ENCODE measurements around the gene RNF141. TPM values are rescaled to one million over a fixed set of nuclear protein-coding genes. Genes with fewer than 3 reads are reported as not detected.

Gene RNF141
- total RNA-seq, 2 experiments from 2014 or later: 17.8 to 18.0 TPM

DNA sequence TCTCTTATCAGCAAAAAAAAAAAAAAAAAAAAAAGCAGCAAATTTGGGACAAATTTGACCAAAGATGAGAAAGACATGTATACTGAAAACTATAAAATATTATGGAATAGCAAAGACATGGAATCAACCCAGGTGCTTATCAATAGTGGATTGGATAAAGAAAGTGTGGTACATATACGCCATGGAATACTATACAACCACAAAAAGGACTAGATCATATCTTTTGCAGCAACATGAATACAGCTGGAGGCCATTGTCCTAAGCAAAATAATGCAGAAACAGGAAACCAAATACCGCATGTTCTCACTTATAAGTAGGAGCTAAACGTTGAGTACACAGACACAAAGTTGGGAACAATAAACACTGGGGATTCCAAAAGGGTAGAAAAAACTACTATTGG is 1.8 kb upstream of the RNF141 start:
- Mint-ChIP-seq H3K4me3 (no peak overlapping the region), H3K9me3 (no peaks in the 10 kb centered on the region), H3K27ac (no peak overlapping the region), H3K27me3 (peaks cover 5% of the 10 kb centered on the region), H3K36me3 (peaks cover 2% of the 10 kb centered on the region), H3K4me1 (peaks cover 16% of the 10 kb centered on the region)
- no peak for DNase-seq

DNA sequence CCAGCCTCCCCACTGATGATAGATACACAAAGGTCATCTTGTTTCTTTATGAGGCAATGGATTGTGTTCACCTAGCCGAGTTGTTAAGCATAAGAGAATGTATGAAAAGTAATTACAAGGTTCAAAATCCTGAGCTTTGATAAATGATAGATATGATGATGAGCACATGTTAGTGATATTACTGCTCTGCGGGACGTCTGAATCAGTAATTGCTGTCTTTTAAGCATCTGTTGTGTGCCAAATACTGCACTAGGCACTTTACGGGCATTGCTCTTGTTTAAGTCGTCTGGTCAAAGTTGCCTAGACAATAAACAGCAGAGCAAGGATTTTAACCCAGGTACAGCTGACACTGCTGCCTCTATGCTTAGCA is 559 bp upstream of the RNF141 start:
- H3K36me3 Mint-ChIP-seq: peaks cover 2% of the 10 kb centered on the region

DNA sequence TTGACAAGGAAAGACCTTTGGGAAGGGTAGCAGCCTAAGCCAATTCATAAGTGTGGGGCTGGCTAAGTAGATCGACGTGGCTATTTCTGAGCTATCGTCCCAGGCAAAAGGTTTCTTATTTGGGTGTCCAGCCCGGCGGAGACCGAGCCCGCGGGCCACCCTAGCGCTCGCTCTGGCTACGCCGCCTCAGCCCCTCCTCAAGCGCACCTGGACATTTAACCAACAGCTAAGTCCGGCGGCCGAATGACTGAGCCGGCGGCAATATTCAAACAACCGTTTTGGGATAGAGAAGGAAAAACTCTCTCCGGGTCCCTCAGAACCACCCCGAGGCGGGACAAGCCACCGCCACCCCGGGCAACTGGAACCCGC is 457 bp downstream of the RNF141 start:
- H3K27ac Mint-ChIP-seq: peak overlapping the region; percentile 83
- H3K9me3 Mint-ChIP-seq: no peaks in the 10 kb centered on the region
- peaks cover 30% of the 10 kb centered on the region for H3K4me1 Mint-ChIP-seq
- no peaks in the 10 kb centered on the region for H3K27me3 Mint-ChIP-seq
- peaks cover 3% of the 10 kb centered on the region for H3K36me3 Mint-ChIP-seq
- peak overlapping the region; percentile 88 for H3K4me3 Mint-ChIP-seq
- no peak for DNase-seq

More for the DNA sequence above, 559 bp upstream of the RNF141 start:
- Mint-ChIP-seq H3K4me1 (peaks cover 21% of the 10 kb centered on the region), H3K4me3 (peak overlapping the region; percentile 88), H3K9me3 (no peaks in the 10 kb centered on the region), H3K27me3 (no peaks in the 10 kb centered on the region), H3K27ac (peak overlapping the region; percentile 44)
- DNase-seq: no peak

DNA sequence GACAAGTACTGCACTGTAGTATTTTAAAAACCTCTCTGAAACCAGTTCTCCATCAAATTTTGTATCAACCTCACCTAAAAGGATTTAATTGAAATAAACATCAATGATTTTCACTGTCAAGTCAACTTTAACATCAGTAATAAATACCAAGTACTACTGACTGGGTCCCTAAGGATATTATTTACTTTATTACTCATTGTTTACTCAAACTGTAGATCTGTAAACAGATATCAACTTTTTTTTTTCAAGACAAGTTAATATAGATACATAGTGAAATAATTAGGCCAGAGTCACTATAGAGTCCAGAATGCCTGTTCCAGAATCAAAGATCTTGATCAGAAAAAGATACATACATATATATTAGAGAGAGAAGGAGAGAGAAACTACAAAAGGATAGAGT is 1.6 kb downstream of the RNF141 start:
- H3K27ac Mint-ChIP-seq: no peak overlapping the region
- H3K9me3 Mint-ChIP-seq: no peaks in the 10 kb centered on the region
- DNase-seq: no peak
- H3K36me3 Mint-ChIP-seq: peaks cover 3% of the 10 kb centered on the region
- H3K4me1 Mint-ChIP-seq: peaks cover 30% of the 10 kb centered on the region
- H3K4me3 Mint-ChIP-seq: peak overlapping the region; percentile 88
- no peaks in the 10 kb centered on the region for H3K27me3 Mint-ChIP-seq

DNA sequence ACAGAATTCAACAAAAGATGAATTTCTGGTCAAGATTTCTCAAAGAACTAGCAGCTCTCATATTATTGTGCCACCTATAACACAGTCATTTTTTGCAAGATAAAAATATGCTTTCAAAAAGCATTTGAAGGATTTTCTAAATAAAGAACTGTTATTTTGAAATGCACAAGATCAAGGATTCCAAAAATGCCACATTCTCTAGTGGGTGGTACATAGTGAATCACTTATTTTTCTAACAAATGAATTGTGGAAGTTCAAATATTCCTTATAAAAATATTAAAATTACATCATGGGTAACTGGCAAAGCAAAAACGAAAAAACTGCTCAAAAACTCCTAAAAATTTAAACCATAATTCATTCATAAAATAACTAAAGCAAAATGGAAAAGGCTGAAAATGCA is 2.1 kb downstream of the RNF141 start:
- Mint-ChIP-seq H3K4me3 (no peak overlapping the region), H3K27me3 (no peaks in the 10 kb centered on the region), H3K36me3 (peaks cover 5% of the 10 kb centered on the region), H3K9me3 (no peaks in the 10 kb centered on the region), H3K27ac (no peak overlapping the region), H3K4me1 (peaks cover 30% of the 10 kb centered on the region)
- no peak for DNase-seq

DNA sequence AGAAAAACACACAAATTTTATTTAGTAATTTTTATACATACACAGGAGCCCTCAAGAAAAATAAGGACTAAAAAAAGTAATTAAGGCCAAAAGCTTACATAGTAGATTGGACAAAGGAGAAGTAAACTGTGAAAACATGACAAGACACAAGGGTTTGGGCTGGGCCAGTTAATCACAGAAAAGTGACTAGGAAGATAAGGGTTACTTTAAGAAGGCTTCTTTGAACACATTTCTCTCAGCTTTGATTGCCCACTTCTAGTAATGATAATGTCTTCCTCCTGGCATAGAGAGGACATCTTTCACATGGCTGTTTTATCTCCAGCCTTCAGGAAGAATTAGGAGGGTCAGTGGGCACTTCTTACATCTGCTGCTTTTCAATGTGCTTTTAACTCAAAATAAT is 3.4 kb downstream of the RNF141 start:
- DNase-seq: no peak
- H3K27me3 Mint-ChIP-seq: no peaks in the 10 kb centered on the region
- no peak overlapping the region for H3K27ac Mint-ChIP-seq
- no peak overlapping the region for H3K4me3 Mint-ChIP-seq
- H3K4me1 Mint-ChIP-seq: peaks cover 34% of the 10 kb centered on the region
- H3K36me3 Mint-ChIP-seq: peaks cover 10% of the 10 kb centered on the region
- no peaks in the 10 kb centered on the region for H3K9me3 Mint-ChIP-seq

DNA sequence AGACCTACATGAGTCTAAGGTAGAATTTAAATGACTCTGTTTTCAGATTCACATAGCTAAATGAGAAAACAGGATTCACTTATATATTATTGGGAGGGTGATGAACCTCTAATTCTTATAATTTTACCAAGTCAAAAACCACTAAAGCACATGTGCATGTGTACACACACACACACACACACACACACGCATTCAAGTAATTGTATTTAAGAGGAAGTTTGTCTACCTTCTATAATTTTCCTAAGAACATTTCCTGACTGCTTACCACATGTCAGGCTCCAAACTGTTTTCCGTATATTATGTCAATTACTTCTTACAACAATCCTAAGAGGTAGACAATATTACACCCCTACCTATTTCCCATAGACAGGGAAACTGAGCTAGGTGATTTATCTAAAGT is 6.7 kb downstream of the RNF141 start:
- Mint-ChIP-seq H3K27me3 (no peaks in the 10 kb centered on the region), H3K9me3 (no peaks in the 10 kb centered on the region), H3K36me3 (peaks cover 15% of the 10 kb centered on the region), H3K4me3 (no peak overlapping the region), H3K27ac (no peak overlapping the region), H3K4me1 (peaks cover 27% of the 10 kb centered on the region)
- DNase-seq: no peak

DNA sequence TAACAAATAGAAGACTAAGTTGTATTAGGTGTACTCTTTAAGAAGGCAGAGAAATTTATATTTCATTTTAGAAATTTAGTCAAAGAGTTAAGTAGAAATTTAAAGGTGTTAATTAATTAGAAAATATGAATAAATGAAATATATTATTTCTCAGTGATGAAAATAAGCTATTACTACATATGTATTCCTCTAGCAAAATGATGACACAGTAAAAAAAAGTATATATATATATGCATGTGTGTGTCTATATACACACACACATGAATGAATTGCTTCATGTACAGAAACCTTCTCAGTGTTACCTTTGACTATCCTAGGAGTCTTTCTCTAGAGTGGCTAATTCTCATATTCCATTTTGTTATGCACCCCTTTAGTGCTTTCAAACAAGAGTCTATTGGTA is 7.7 kb downstream of the RNF141 start:
- H3K27ac Mint-ChIP-seq: no peak overlapping the region
- H3K4me1 Mint-ChIP-seq: peaks cover 21% of the 10 kb centered on the region
- H3K27me3 Mint-ChIP-seq: no peaks in the 10 kb centered on the region
- peaks cover 17% of the 10 kb centered on the region for H3K36me3 Mint-ChIP-seq
- H3K9me3 Mint-ChIP-seq: no peaks in the 10 kb centered on the region
- no peak overlapping the region for H3K4me3 Mint-ChIP-seq
- DNase-seq: no peak

DNA sequence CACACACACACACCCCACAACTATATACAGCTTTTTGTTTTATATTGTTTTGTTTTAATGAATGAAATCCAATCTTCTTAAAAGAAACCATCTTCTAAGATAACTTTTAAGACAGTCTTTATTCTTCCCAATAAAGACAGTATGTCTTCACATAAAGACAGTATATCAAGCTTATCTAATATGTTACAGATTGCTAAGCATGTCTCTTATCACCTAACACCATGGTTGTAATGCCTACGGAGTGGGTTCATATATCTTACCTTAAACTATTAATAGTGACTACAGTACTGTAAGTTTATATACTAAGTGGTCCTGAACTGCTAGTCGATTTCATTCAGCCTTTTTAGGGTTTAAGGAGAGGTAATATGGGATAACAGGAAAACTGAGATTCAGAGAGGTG is 8.5 kb downstream of the RNF141 start:
- Mint-ChIP-seq H3K4me3 (no peak overlapping the region), H3K27ac (no peak overlapping the region), H3K4me1 (peaks cover 19% of the 10 kb centered on the region), H3K36me3 (peaks cover 17% of the 10 kb centered on the region), H3K27me3 (no peaks in the 10 kb centered on the region), H3K9me3 (no peaks in the 10 kb centered on the region)
- DNase-seq: no peak

DNA sequence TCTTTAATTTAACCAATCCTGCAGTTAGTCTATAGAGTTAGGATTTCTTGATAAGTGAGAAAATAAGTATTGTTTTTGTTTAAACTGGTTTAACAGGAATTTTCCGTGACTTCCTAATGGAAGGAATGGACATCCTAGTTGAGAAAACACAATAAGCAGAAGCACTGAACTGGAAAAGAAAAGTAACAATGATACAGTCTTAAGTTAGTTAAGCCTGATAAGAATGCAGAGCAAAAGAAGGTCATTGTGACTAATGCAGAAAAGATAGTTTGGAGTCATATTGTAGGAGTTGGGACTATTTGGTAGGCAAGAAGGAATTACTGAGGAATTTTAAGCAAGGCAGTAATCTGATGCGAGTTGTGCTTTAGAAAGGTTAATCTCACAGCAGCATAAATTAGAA is 11.7 kb downstream of the RNF141 start:
- Mint-ChIP-seq H3K4me1 (peaks cover 22% of the 10 kb centered on the region), H3K27ac (no peak overlapping the region)

DNA sequence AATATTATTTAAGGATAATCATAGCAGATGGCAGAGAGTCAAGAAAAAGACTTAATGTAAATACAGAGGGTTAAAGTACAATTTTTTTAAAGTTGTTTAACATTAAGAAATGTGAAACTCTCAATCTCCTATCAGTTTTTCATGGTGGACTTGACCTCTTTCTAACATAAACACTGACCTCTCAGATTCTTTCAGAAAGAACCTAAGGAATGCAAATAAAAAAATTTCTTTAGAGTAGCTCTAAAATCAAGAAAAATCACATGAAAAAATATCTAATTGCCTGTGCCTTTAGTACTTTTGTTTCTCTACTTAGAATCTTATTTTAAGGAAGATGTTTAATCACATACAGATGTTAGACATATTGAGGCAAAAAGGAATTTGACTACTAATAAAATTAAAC is 12.9 kb downstream of the RNF141 start:
- Mint-ChIP-seq H3K4me1 (peaks cover 19% of the 10 kb centered on the region), H3K27ac (no peak overlapping the region), H3K4me3 (no peak overlapping the region), H3K36me3 (peaks cover 19% of the 10 kb centered on the region), H3K27me3 (no peaks in the 10 kb centered on the region), H3K9me3 (no peaks in the 10 kb centered on the region)
- no peak for DNase-seq

More for the DNA sequence above, 11.7 kb downstream of the RNF141 start:
- no peaks in the 10 kb centered on the region for H3K27me3 Mint-ChIP-seq
- no peak overlapping the region for H3K4me3 Mint-ChIP-seq
- H3K9me3 Mint-ChIP-seq: no peaks in the 10 kb centered on the region
- no peak for DNase-seq
- peaks cover 25% of the 10 kb centered on the region for H3K36me3 Mint-ChIP-seq

DNA sequence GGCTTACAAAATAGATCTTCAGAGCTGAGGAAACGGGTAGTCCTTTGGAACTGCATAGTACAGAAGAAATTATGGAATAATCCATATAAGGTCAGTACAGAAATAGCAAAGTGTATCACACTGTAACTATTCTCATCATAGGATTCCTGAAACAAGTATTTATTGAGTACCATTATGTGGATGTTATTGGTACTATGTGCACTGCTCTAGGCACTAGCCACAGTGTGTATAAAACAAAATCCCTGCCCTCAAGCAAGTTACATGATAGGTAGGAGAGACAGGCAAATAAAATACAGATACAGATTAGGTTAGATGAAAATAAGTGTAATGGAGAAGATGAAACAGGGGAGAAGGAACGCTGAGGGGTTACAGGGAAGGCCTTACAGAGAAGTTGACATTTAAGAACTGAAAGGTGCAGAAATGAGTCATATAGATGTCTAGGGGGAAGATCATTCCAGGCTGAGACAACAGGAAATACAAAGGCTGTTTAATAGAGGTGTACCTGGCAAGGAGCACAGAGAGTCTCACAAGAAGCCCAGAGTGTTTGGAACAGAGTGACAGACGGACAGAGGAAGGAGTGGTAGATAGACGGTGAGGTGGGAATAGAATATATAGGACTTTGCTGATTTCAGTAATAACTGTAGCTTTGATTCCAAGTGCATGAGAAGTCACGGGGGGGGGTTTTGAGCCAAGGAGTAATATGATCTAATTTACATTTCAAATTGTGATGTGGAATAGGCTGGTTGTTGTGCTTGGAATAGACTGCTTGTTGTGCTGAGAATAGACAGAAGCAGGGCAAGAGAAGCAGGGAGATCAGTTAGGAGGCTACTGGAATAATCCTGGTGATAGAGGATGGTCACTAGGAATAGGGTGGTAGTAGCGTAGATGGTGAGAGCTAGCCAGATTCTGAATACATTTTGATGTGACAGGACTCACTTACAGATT is 13.7 kb downstream of the RNF141 start:
- DNase-seq: no peak
- H3K36me3 Mint-ChIP-seq: peaks cover 20% of the 10 kb centered on the region

DNA sequence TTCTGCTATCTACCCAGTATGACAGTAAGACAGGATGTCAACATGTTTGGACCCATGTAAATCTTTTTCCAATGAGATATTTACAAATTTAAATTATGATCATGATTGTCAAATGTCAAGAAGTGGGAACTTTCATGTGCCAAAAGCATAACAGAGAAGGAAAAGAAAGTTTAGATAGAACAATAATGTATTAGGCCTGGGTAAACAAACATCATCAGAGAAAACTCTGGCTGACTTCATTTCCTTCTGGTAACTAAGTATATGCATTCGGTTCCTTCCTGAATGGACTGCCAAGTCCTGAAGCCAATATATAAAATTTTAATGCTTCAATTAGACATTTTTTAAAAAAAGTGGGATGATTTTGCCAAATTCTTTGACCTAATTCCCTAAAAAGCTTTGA is 16.5 kb downstream of the RNF141 start:
- Mint-ChIP-seq H3K27me3 (no peaks in the 10 kb centered on the region), H3K36me3 (peaks cover 23% of the 10 kb centered on the region), H3K27ac (no peak overlapping the region), H3K4me1 (peaks cover 19% of the 10 kb centered on the region), H3K9me3 (no peaks in the 10 kb centered on the region), H3K4me3 (no peak overlapping the region)
- DNase-seq: no peak

More for the DNA sequence above, 13.7 kb downstream of the RNF141 start:
- Mint-ChIP-seq H3K27ac (peak overlapping the region; percentile 52), H3K4me3 (peak overlapping the region; percentile 43), H3K9me3 (no peaks in the 10 kb centered on the region), H3K4me1 (peaks cover 19% of the 10 kb centered on the region), H3K27me3 (no peaks in the 10 kb centered on the region)

DNA sequence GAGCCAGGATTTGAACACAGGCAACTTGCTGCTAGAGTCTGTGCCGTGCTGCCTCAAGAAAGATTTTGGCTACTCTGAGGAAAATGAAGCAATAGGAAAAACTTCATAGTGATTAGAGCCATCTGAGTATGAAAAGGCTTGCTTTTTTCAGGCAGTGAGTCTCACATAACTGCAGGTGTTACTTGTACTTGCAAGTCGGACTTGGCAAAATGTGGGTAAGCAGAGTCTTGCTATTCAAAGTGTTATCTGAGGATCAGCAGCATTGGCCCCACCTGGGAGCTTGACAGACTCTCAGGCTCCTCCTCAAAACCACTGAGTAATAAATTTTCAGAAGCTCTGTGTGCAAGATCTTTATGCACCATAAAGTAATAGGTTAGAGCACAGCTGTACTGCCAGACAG is 18.1 kb downstream of the RNF141 start:
- Mint-ChIP-seq H3K4me1 (peaks cover 19% of the 10 kb centered on the region), H3K27me3 (no peaks in the 10 kb centered on the region), H3K4me3 (no peak overlapping the region), H3K27ac (no peak overlapping the region), H3K9me3 (no peaks in the 10 kb centered on the region), H3K36me3 (peaks cover 19% of the 10 kb centered on the region)
- DNase-seq: no peak

DNA sequence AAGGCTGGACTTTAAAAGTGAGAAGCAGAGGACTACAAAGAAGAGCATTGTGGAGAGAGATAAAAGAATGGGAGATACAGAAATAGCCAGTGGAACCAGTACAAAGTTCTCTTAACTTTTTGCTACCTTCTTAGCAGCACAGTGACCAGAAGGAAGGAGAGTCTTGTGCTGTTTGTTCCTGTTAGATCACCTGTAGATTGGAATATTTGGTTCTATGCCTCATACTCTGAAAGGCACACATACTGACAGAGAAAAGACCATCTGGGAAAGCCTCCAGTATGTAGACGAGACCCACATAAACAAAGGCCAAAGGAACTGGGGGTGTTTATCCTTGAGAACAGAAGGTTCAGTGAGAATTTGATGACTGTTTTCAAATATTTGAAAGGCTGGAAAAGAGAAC is 18.7 kb downstream of the RNF141 start:
- H3K27ac Mint-ChIP-seq: no peak overlapping the region

DNA sequence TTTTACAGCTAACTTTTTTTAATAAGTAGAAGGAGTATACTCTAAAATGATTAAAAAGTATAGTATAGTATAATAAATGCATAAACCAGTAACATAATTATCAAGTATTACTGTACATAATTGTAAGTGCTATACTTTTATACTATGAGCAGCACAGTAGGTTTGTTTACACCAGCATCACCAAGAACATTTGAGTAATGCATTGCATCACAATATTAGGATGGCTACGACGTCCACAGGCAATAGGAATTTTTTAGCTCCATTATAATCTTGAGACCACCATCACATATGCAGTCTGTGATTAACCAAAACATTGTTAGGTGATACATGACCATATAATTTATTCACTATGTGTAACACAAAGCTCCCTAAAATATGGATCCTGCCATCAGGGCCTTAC is 20.4 kb downstream of the RNF141 start:
- H3K27ac Mint-ChIP-seq: no peak overlapping the region
- no peaks in the 10 kb centered on the region for H3K27me3 Mint-ChIP-seq
- H3K4me1 Mint-ChIP-seq: no peaks in the 10 kb centered on the region
- no peak for DNase-seq
- no peaks in the 10 kb centered on the region for H3K9me3 Mint-ChIP-seq
- H3K36me3 Mint-ChIP-seq: peaks cover 9% of the 10 kb centered on the region
- H3K4me3 Mint-ChIP-seq: no peak overlapping the region

More for the DNA sequence above, 18.7 kb downstream of the RNF141 start:
- Mint-ChIP-seq H3K36me3 (peaks cover 15% of the 10 kb centered on the region), H3K9me3 (no peaks in the 10 kb centered on the region), H3K27me3 (no peaks in the 10 kb centered on the region), H3K4me3 (no peak overlapping the region), H3K4me1 (peaks cover 14% of the 10 kb centered on the region)
- DNase-seq: no peak

Measured in activated naive CD8-positive, alpha-beta T cell treated with anti-CD3 and anti-CD28 coated beads for 36 hours (primary cell).